Stimulated activated CD8-positive, alpha-beta memory T cell treated with anti-CD3 and anti-CD28 coated beads, Interleukin-4, amount 100 ng/mL, for 48 hours (primary cell): ENCODE measurements around the gene CDC34.

Experiments used
- DNase-seq: peaks from one replicate; pipeline ENCODE4 v3.0.0-alpha.2; 2020

Gene CDC34

DNA sequence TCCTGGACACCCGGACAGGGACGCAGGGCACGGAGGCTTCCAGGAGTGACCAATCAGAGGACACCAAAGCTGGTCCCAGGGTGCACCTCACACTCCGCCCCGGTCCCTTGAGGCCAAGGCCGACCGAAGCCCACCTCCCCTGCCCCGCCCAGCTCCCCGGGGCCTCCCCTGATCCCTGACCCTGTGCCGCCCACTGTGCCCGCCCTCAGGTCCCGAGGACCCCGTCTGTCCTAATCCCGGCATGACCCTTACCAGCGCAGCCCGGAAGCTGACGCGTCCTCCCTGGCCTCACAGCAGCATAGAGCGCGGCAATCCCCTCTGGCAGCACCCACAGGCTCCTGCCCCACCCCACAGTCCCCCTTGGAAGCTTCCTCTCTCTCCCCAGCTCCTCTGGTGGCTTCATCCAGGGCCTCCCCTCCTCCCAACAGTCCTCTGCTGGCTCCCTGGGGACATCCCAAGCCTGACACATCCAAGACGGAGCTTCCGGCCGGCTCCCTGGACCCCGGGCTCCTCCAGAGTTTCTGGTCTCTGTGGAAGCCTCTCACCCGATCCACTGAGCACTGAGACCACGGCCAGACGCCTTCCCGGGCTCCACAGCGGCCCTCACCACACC is 7.4 kb upstream of the CDC34 start:
- DNase-seq = no peak

DNA sequence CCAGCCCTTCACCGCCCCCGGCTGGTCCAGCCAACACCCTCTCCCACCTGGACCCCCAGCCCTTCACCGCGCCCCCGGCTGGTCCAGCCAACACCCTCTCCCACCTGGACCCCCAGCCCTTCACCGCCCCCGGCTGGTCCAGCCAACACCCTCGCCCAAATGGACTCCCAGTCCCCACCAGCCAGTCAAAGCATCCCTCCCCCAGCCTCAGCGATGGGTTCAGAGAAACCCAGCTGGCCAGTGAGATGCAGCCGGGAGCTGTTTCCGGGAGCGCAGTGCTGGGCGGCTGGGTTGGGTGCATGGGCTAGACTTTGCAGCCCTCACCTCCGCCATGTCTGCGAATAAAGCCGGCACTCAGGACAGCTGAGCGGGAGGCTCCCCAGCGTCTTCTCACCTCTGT is 6.5 kb upstream of the CDC34 start:
- no peak for DNase-seq

DNA sequence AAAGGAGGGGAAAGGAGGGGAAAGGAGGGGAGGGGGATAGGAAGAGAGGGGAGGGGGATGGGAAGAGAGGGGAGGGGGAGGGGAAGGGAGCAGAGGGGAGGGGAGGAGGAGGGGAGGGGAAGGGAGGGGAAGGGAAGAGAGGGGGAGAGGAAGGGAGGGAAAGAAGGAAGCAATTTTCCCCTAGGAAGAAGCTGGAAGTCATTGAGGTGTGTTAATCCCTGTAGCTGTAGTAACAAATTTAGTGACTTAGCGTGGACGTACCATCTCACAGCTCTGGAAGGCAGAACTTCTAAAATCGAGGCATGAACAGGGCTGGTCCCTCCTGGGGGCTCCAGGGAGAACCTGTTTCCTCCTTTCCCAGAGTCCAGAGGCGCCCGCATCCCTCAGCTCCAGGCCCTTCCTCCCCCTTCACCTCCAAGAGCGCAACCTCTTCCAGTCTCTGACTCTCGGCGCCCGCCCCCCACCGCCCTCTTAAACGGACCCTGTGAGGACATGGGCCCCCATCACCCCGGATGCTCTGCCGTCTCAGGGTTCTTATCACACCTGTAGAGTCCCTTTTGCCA is 5.6 kb upstream of the CDC34 start:
- no peak for DNase-seq

DNA sequence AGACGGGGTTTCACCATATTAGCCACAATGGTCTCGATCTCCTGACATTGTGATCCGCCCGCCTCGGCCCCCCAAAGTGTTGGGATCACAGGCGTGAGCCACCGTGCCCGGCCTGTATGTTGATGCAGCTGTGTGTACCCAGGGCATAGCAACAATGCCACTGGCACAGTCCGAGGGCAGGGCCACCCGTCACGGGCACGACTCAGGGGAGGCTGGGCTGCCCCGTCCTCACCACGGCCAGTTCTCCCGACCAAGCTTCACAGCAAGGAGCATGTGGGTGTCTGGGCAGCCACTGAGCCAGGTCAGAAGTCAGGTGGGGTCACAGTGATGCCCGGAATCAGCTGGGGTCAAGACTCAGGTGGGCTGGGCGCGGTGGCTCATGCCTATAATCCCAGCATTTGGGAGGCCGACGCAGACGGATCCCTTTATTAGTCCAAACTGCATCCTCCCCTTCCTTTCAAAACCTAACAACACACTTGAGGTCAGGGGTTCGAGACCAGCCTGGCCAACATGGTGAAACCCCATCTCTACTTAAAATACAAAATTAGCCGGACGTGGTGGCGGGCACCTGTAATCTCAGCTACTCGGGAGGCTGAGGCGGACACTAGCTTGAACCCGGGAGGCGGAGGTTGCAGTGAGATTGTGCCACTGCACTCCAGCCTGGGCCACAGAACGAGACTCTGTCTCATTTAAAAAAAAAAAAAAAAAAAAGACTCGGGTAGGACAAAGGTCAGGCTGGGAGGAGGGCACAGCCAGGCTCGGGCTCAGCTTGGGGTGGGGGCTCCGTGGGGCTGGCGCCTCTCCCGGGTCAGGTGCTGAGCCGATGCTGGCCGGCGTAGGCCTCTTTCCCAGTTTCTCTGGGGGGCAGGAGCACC is 1.2 kb upstream of the CDC34 start:
- DNase-seq = no peak

DNA sequence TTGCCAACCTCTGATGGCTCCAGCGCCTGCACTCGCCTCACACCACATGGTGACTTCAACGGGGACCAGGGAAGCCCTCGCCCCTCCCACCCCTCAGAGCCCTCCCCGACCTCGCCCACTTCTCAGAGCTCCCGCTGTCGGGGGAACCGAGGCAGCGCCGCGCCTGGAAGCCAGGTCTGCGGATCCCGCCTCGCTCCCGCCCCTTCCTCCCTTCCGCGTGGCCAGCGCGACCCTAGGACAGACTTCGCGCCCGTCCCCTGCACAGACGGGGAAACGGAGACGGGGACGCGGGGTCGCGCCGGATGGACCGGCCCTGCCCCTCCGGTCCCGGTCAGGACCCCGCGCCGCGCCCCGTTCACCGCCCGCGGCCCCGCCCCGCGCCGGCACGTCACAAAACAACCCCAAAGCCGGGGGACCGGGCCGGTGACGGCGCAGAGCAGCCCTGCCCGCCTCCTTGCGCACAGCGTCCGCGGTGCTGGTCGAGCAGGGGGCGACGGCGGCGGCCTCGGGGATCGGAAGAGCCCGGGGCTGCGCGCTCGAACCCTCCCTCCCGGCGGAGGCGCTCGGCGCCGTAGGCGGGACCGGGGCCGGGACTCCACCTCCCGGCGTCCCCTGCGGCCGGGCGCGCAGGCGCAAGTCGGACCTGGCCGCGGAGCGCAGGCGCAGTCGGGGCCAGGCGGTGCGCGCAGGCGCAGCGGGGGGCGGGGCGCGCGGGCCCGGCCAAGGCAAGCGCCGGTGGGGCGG is 379 bp upstream of the CDC34 start:
- DNase-seq = peak; percentile 89

DNA sequence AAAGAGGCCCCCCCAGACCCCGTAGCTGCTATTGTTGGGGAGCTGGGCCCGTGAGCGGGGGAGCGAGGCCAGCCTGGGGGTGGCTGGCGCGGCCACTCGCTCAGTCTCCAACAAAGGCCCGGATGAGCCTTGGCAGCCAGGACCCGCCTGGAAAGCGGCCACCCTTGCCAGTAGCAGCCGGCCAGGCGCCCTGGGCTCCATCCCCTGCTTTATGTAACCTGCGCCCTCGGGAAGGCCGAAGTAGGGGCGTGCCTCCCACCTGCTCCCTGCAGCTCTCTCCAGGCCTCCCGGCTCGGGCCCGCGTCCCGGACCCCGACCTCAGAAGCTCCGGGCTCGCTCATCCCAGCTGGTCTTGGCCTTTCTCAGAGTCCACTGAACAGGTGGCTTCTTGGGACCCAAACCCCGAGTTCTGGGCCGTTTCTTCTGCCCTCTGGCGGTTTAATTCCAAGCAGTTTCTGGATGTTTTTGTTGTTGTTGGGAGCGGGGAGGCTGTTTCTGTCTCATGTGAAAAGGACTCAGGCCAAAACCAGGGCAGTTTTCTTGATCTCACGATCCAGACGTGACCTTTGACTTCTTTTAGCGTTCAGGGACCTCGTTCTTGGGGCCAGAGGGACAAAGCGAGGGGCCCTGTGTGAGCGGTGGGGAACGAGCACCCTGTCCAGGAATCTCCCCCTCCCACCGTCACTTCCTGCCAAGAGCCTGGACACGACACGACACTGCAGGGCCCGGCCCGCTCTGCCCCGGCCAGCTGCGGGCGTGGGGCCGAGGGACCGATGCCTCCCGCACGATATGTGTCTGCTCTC is 1.2 kb downstream of the CDC34 start:
- DNase-seq = peak; percentile 52

DNA sequence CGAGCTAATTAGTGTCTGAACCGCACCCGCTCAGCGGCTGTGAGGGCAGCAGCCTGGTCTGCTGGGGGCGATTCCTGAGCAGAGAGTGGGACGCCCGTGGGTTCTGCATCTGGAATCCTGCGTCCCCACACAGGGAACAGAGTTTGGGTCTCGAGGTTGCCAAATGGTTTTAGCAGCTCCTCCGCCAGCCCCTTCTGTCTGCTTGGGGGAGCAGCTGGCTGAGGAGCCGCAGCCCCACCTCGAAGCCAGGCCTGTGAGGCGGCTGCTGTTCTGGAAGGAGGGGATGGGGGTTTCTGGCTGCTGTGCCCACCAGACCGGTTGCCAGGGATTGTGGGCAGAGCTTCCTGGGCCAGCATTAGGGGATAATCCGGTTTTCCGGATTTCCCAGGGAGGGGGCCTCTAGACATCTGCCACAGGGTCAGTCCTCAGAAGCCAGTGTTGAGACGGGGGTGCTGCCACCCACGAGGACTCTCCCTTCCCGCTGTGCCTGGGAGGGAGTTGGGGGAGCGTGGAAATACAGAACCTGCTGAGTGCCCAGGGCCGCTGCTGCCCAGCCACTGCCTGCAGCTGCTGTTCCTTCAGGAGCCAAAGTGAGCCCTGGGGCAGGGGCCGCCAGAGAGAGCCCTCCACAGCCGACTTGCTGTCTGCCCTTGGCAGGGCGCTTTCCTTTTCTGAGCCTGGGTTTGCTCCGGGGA is 2.0 kb downstream of the CDC34 start:
- no peak for DNase-seq

DNA sequence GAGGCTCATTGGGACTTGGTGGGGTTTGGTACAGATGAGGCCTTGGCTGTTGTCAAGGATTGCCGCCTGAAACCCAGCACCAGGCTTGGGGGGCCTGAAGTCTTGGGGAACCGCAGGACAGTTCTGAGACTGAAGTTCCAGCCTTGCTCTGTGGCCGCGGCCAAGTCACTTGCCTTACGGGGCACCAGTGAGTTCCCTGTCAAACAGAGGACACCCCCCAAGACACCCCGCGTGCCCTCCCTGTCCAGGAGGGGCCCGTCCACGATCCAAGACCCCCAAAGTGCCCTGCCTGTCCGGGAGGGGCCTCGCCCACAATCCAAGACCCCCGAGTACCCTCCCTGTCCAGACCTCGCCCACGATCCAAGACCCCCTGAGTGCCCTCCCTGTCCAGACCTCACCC is 2.5 kb downstream of the CDC34 start:
- no peak for DNase-seq

DNA sequence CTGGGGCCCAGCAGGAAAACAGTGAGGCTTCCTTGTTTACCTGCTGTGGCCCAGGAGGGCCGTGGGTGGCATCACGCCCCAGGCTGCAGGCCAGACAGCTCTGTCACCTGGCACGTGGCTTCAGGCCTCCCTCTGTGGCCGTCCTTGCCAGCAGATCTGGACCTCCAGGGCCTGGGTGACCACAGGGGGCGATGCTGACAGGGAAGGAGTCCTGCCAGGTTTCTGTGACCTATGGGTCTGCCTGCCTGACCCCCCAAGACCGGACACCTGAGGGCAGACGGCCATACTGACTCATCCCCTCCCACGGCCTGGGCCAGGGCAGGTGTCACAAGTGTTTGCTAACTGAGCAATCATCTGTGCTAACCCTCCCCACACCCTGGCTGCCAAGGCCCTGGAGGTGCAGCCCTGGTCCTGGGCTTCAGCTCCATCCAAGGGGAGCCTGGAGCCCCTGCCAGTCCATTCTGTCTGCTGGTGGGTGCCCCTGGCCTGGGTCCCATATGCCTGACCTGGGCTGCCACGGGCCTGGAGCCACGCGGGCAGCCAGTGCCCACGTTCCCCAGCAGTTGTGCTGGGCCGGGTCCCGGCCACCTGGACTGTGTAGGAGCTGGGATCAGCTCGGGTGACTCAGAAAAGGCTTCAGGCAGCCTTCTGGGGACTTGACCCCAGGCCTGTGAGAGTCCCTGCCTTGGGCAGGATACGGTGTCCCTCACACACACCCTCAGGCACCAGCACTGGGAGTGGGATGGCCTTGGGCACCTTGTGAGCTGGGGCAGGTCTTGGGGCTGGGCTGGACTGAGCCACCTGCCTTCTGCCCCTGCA is 3.7 kb downstream of the CDC34 start:
- DNase-seq = no peak

DNA sequence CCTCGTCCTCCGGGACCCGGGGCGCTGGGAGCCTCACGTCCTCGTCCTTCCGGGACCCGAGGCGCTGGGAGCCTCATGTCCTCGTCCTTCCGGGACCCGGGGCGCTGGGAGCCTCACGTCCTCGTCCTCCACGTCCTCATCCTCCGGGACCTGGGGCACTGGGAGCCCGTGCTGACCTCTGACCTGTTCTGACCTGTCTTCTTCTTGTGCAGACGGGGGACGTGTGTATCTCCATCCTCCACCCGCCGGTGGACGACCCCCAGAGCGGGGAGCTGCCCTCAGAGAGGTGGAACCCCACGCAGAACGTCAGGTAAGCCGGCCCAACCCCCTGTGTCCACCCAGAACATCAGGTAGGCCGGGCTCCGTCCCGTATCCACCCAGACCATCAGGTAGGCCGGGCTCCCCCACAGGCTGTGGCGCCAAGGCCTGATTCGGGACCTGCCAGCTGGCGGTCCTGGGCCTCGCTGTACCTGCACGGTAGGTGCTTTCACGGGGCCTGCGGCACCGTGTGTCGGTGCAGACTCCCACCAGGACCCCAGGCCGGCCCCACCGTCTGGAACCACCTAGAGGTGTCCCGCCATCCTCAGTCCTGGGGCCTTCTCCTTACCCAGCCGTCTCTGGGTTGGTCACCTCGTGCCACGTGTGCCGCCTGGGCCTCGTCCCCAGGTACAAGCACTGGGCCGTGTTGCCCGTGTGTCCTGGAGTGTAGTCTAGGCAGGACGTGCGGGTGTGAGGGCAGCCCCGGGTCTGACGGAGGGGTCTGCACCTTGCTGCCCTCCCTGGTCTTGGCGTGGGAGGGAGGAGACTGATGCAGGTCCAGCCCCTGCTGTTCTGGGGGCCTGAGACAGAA is 4.7 kb downstream of the CDC34 start:
- no peak for DNase-seq

DNA sequence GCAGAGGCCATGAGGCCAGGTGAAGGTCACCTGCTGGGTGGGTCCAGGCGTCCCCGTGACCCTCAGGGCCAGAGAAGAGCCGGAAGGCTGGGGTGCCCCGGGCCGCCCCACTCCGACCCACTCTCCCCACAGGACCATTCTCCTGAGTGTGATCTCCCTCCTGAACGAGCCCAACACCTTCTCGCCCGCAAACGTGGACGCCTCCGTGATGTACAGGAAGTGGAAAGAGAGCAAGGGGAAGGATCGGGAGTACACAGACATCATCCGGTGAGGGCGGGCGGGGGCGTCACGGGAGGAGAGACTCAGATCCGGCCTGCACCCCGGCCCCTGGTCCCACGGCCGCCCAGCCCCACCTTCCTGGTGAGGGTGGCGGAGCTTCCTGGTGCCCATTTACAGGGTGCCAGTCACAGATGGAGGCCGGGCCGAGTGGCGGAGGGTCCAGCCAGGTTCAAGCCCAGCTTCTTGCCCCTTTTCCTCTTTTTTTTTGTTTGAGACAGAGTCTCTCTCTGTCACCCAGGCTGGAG is 5.4 kb downstream of the CDC34 start:
- DNase-seq = no peak

DNA sequence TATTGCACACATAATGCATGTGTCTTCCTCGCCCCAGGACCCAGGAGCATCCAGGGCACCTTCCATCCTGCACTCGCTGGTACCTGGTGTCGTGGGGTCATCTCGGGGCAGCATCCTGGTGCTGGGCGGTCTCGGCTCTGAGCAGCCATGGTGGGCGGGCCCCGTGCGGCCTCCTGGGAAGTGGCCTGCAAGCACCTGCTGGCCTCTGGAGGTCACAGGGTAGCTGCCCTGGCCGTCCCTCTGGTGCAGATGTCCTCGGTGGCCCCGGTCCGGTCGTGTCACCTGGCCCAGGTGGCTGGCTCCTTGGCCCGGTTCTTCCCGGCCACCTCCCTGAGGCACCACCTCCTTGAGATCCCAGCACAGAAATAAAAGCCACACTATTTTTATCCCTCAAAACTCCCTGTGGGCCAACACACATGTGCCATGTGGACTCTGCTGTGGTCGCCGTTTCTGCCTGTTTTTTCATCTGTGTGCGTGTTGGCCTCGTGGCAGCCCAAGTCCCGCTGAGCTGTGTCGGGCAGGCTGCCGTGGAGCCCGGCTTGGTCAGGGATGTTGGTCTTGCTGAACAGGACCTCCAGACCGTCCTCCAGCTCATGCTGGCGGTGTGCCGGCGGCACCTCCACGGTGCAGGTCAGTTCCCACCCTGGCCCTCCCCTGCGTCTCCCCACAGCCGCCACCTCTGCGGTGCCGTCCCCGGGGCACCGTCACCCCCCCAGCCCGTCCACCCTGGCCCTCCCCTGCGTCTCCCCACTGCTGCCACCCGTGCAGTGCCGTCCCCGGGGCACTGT is 7.3 kb downstream of the CDC34 start:
- no peak for DNase-seq

DNA sequence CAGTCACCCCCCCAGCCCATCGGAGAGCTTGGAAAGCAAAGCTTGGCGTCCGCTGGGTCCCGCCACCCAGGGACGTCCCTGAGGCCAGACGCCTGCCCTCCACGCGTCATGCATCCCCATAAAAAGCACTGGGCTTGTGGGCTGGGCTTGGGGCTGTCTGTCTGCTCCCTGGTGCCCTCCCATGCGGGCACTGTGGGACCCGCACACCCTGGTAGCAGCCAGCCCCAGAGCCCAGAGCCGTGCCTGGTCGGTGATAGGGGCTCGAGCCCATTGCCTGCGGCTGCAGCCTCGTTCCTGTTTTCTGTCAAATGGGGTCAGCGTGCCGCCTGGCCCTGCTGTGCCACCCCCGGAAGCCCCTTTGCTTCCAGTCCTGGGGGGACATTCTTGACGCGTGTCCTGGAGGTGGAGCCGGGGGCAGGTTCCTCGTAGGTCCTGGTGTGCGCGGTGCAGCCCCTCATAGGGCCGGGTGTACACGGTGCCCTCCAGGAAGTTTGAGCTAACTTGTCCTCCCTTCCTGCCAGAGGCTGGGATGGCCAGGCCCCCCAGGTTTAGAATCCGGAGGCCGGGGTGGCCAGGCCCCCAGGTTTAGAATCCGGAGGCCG is 8.0 kb downstream of the CDC34 start:
- no peak for DNase-seq

DNA sequence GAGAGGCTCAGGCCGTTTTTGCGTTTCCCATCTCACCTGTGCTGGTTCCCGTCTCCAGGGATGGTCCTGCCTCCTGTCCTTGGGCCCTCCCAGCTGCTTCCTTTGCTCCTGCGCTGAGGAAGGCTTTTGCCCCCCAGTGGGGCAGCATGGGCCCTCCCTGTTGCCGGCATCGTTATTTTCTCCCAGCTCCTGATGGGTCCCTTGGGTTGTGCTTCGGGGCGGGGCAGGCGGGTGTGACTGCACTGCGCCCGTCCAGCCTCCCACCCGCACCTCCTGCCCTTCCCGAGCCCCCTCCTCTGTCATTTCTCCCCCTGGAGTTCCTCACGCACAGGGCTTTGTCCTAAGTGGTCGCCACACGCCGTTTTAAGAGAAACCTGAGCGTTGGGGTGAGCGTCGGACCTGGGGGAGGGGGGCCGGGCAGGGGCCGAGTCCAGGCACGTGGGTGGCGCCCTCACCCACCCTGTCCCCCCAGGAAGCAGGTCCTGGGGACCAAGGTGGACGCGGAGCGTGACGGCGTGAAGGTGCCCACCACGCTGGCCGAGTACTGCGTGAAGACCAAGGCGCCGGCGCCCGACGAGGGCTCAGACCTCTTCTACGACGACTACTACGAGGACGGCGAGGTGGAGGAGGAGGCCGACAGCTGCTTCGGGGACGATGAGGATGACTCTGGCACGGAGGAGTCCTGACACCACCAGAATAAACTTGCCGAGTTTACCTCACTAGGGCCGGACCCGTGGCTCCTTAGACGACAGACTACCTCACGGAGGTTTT is 9.5 kb downstream of the CDC34 start:
- DNase-seq = no peak

DNA sequence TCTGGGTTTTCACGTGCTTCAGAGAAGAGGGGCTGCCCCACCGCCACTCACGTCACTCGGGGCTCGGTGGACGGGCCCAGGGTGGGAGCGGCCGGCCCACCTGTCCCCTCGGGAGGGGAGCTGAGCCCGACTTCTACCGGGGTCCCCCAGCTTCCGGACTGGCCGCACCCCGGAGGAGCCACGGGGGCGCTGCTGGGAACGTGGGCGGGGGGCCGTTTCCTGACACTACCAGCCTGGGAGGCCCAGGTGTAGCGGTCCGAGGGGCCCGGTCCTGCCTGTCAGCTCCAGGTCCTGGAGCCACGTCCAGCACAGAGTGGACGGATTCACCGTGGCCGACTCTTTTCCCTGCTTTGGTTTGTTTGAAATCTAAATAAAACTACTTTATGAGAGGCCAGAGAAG is 10.1 kb downstream of the CDC34 start:
- DNase-seq = no peak

DNA sequence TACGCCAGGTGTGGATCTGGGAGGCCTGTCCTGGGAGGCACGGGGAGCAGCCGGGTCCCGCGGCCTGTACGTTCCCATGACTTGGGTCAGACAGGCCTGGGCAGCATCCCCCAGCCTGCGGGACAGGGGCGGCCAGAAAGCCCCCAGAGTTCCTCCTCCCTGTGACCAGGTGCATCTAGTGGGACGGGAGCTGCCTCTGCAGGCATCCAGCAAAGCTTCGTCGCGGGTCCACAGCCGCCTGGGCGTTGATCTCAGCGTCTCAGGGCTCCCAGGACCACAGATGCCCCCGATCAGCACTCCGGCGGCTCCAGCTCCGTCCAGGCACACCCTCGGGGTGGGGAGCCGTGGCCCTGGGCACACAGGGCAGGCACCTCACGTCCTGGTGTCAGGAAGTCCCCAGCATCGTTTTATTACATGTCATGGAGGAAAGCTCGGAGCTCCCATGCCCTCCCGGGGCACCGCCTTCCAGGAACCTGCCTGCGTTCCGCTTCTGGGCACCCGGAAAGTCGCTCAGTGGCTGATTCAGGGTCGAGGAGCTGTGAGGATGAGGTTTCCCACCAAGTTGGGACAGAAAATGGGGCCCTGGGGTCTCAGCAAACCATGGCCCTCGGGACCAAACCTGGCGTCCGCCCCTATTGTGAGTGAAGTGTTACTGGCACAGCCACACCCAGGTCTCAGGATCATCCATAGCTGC is 10.8 kb downstream of the CDC34 start:
- no peak for DNase-seq
